HepG2 (cell line): ENCODE measurements around the gene PEX11G. TPM values are rescaled to one million over a fixed set of nuclear protein-coding genes. Genes with fewer than 3 reads are reported as not detected.
A peak's percentile ranks its signal among the peaks of the same experiment; 100 is the strongest.

ENCODE experiments used
- AGO2 ChIP-seq: fragments of 200-400 bp; formaldehyde crosslinking; optimal IDR thresholded peaks from 2 replicates; pipeline ENCODE3; 2017; ENCODE audit warnings: mild to moderate bottlenecking, low read depth, low read length, moderate library complexity
- CBX5 ChIP-seq: sonication (generic); formaldehyde crosslinking; IDR thresholded peaks from 2 replicates; pipeline ENCODE4 v1.4.0; 2020; ENCODE audit warnings: missing genetic modification reagents, borderline replicate concordance
- GABPA ChIP-seq, 2 experiments: IDR thresholded peaks; 2 replicates each; pipeline ENCODE4 v1.6.1; 2011 to 2016; ENCODE audit warnings: low read depth in 2 of 2, low read length in 1 of 2, missing biosample characterization in 1 of 2, missing genetic modification characterization in 1 of 2
- HES4 ChIP-seq: sonication (generic); formaldehyde crosslinking; IDR thresholded peaks from 2 replicates; pipeline ENCODE4 v1.9.0; 2021; ENCODE audit warnings: mild to moderate bottlenecking, missing genetic modification reagents, borderline replicate concordance
- HNRNPH1 ChIP-seq: fragments of 200-400 bp; formaldehyde crosslinking; optimal IDR thresholded peaks from 2 replicates; pipeline ENCODE3; 2017; ENCODE audit warnings: mild to moderate bottlenecking, low read depth, low read length
- HOXA5 ChIP-seq: sonication (generic); formaldehyde crosslinking; IDR thresholded peaks from 2 replicates; pipeline ENCODE4 v1.4.0; 2020; ENCODE audit warnings: missing genetic modification reagents
- KDM3A ChIP-seq: IDR thresholded peaks from 2 replicates; pipeline ENCODE4 v1.6.1; 2018; ENCODE audit warnings: low read depth, missing compliant biosample characterization
- KLF11 ChIP-seq: IDR thresholded peaks from 2 replicates; pipeline ENCODE4 v1.6.1; 2016; ENCODE audit warnings: missing compliant biosample characterization
- MAF1 ChIP-seq: sonication (generic); formaldehyde crosslinking; IDR thresholded peaks from 2 replicates; pipeline ENCODE4 v1.5.0; 2020; ENCODE audit warnings: missing genetic modification reagents, borderline replicate concordance
- MBNL3 ChIP-seq: fragments of 250-450 bp; sonication (Bioruptor Pico); conservative IDR thresholded peaks from 2 replicates; pipeline ENCODE4 v1.8.0; 2022; ENCODE audit warnings: mild to moderate bottlenecking, inconsistent platforms
- MIER3 ChIP-seq: IDR thresholded peaks from 2 replicates; pipeline ENCODE4 v1.6.1; 2016; ENCODE audit warnings: missing compliant biosample characterization, borderline replicate concordance
- NRL ChIP-seq: sonication (generic); formaldehyde crosslinking; IDR thresholded peaks from 2 replicates; pipeline ENCODE4 v1.5.0; 2020; ENCODE audit warnings: missing genetic modification reagents, mild to moderate bottlenecking, moderate library complexity, borderline replicate concordance
- PHF21A ChIP-seq: sonication (generic); formaldehyde crosslinking; IDR thresholded peaks from 2 replicates; pipeline ENCODE4 v1.5.0; 2020; ENCODE audit warnings: mild to moderate bottlenecking, missing genetic modification reagents
- POGZ ChIP-seq: sonication (generic); formaldehyde crosslinking; IDR thresholded peaks from 2 replicates; pipeline ENCODE4 v1.4.0; 2020; ENCODE audit warnings: mild to moderate bottlenecking, missing genetic modification reagents
- RBAK ChIP-seq: sonication (generic); formaldehyde crosslinking; IDR thresholded peaks from 2 replicates; pipeline ENCODE4 v1.5.1; 2020; ENCODE audit warnings: mild to moderate bottlenecking, missing genetic modification reagents
- REL ChIP-seq: sonication (generic); formaldehyde crosslinking; conservative IDR thresholded peaks from 2 replicates; pipeline ENCODE4 v1.8.0; 2022; ENCODE audit warnings: mild to moderate bottlenecking, missing genetic modification reagents, moderate library complexity
- SNAI1 ChIP-seq: sonication (generic); formaldehyde crosslinking; IDR thresholded peaks from 2 replicates; pipeline ENCODE4 v1.5.0; 2020; ENCODE audit warnings: mild to moderate bottlenecking, missing genetic modification reagents, borderline replicate concordance
- SRSF4 ChIP-seq: fragments of 200-400 bp; formaldehyde crosslinking; IDR thresholded peaks from one replicate; pipeline ENCODE4 v1.6.1; 2018; ENCODE audit warnings: mild to moderate bottlenecking, low read depth, low read length, moderate library complexity; ENCODE audit not compliant: poor library complexity, severe bottlenecking
- SSRP1 ChIP-seq: IDR thresholded peaks from 2 replicates; pipeline ENCODE4 v1.6.1; 2016; ENCODE audit warnings: control low read depth
- TAF1 ChIP-seq: sonication (generic); formaldehyde crosslinking; IDR thresholded peaks from 2 replicates; pipeline ENCODE4 v1.4.0; 2020; ENCODE audit warnings: missing genetic modification reagents
- TBL1XR1 ChIP-seq: fragments of 150-350 bp; IDR thresholded peaks from 2 replicates; pipeline ENCODE4 v1.6.1; 2014; ENCODE audit warnings: borderline replicate concordance, low read length; ENCODE audit not compliant: partially characterized antibody
- ZMYM2 ChIP-seq: sonication (generic); formaldehyde crosslinking; IDR thresholded peaks from 2 replicates; pipeline ENCODE4 v1.8.0; 2022; ENCODE audit warnings: mild to moderate bottlenecking, missing genetic modification reagents
- ZNF235 ChIP-seq: sonication (generic); formaldehyde crosslinking; IDR thresholded peaks from 2 replicates; pipeline ENCODE4 v1.8.1; 2023; ENCODE audit warnings: mild to moderate bottlenecking, missing genetic modification reagents, borderline replicate concordance
- ZNF766 ChIP-seq: sonication (generic); formaldehyde crosslinking; IDR thresholded peaks from 2 replicates; pipeline ENCODE4 v1.5.0; 2020; ENCODE audit warnings: missing genetic modification reagents, borderline replicate concordance
- ZNF816 ChIP-seq: sonication (generic); formaldehyde crosslinking; IDR thresholded peaks from 2 replicates; pipeline ENCODE4 v1.8.0; 2022; ENCODE audit warnings: missing genetic modification reagents, mild to moderate bottlenecking, borderline replicate concordance
- polyA plus RNA-seq, 8 experiments: library from polyadenylated mRNA; depleted of rRNA in 3 of 8; stranded (reverse) in 7 of 8; unstranded in 1 of 8; fragments of >200 nt; fragmentation: Illumina TruSeq in 4 of 8; extraction: Trizol in 4 of 8; gene quantifications; 2 replicates each; pipeline versions ENCODE4 v1.2.1 to v1.2.3, GENCODE V29; 2011 to 2016; ENCODE audit warnings: low read depth in 4 of 8, missing spikeins in 1 of 8, mixed read lengths in 1 of 8; ENCODE audit not compliant: insufficient read depth in 1 of 8
- total RNA-seq, 5 experiments: library from RNA; depleted of rRNA; stranded (reverse); fragments of >200 nt; fragmentation: Illumina TruSeq; extraction: Trizol; gene quantifications; 2 replicates each; pipeline ENCODE4 v1.2.3, GENCODE V29; 2016; ENCODE audit warnings: low read depth in 1 of 5
- TF ChIP-seq, protein P1 (sequence below): sonication (generic); formaldehyde crosslinking; IDR thresholded peaks from 2 replicates; pipeline ENCODE4 v1.5.0; 2020; ENCODE audit warnings: mild to moderate bottlenecking, missing genetic modification reagents, moderate library complexity
- TF ChIP-seq, protein P2 (sequence below): IDR thresholded peaks from 2 replicates; pipeline ENCODE4 v1.6.1; 2016
- TF ChIP-seq, protein P3 (sequence below): sonication (generic); formaldehyde crosslinking; IDR thresholded peaks from 2 replicates; pipeline ENCODE4 v1.5.0; 2020; ENCODE audit warnings: missing genetic modification reagents, mild to moderate bottlenecking, borderline replicate concordance

PEX11G gene
- total and polyA plus RNA-seq, 2 of the 13 experiments (the other 11 are each of a cell fraction or from before 2014, with no cell fraction given) = not detected

DNA sequence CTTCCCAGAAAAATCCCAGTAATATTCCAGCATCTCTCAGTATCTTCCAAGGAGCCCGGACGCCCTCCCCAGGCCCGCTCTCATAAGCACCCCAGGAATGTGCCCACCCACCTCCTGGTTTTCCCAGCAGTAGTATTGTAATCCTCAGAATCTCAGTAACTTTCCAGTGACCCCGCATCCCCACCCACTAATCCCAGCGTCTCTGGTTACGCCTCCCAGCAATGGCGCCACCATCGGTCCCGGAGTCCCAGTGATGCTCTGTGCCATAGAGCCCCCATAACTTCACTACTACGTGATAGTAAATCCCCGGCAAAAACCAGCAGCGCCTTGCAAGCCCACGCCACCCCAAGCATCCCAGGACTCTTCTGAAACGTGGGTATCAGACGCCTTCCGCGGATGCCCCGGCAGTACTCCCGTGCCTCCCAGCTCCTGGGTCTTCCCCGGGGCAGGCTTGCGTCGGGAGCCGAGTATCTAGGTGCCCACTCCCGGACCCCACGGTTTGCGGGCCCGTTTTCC lies 45.8 kb upstream of the PEX11G start (continued):
- peak; percentile 2 for TF ChIP-seq AGO2
- no peak for TF ChIP-seq SRSF4
- TF ChIP-seq, protein P1, sequence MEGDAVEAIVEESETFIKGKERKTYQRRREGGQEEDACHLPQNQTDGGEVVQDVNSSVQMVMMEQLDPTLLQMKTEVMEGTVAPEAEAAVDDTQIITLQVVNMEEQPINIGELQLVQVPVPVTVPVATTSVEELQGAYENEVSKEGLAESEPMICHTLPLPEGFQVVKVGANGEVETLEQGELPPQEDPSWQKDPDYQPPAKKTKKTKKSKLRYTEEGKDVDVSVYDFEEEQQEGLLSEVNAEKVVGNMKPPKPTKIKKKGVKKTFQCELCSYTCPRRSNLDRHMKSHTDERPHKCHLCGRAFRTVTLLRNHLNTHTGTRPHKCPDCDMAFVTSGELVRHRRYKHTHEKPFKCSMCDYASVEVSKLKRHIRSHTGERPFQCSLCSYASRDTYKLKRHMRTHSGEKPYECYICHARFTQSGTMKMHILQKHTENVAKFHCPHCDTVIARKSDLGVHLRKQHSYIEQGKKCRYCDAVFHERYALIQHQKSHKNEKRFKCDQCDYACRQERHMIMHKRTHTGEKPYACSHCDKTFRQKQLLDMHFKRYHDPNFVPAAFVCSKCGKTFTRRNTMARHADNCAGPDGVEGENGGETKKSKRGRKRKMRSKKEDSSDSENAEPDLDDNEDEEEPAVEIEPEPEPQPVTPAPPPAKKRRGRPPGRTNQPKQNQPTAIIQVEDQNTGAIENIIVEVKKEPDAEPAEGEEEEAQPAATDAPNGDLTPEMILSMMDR (CRISPR knock-in tag) = peak; percentile 52
- TF ChIP-seq MBNL3 (CRISPR knock-in tag) = no peak
- TF ChIP-seq MIER3 (CRISPR knock-in tag) = 0 out of 2 replicates have a peak, but pooled peaks have one; percentile 42
- no peak for TF ChIP-seq HNRNPH1
- no peak for TF ChIP-seq NRL (CRISPR knock-in tag)
- no peak for TF ChIP-seq CBX5 (CRISPR knock-in tag)
- TF ChIP-seq ZNF816 = no peak
- TF ChIP-seq ZNF235 (CRISPR knock-in tag) = no peak
- no peak for TF ChIP-seq KLF11 (CRISPR knock-in tag)
- no peak for TF ChIP-seq GABPA (IDR thresholded peaks at IDR 0.05; ENCODE audit: low read depth, low read length)
- no peak for TF ChIP-seq GABPA (CRISPR knock-in tag; IDR thresholded peaks at IDR 0.05; ENCODE audit: low read depth)
- TF ChIP-seq TBL1XR1 = no peak
- TF ChIP-seq HES4 = 0 out of 2 replicates have a peak, but pooled peaks have one; percentile 12
- no peak for TF ChIP-seq SSRP1
- TF ChIP-seq, protein P2, sequence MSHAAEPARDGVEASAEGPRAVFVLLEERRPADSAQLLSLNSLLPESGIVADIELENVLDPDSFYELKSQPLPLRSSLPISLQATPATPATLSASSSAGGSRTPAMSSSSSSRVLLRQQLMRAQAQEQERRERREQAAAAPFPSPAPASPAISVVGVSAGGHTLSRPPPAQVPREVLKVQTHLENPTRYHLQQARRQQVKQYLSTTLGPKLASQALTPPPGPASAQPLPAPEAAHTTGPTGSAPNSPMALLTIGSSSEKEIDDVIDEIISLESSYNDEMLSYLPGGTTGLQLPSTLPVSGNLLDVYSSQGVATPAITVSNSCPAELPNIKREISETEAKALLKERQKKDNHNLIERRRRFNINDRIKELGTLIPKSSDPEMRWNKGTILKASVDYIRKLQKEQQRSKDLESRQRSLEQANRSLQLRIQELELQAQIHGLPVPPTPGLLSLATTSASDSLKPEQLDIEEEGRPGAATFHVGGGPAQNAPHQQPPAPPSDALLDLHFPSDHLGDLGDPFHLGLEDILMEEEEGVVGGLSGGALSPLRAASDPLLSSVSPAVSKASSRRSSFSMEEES = no peak
- TF ChIP-seq MAF1 (CRISPR knock-in tag) = 0 out of 2 replicates have a peak, but pooled peaks have one; percentile 22
- TF ChIP-seq PHF21A (CRISPR knock-in tag) = peak; percentile 55; the same call in 1 of the 2 replicates
- TF ChIP-seq REL (CRISPR knock-in tag) = no peak
- TF ChIP-seq TAF1 (CRISPR knock-in tag) = peak; percentile 24; the same call in 1 of the 2 replicates
- TF ChIP-seq, protein P3, sequence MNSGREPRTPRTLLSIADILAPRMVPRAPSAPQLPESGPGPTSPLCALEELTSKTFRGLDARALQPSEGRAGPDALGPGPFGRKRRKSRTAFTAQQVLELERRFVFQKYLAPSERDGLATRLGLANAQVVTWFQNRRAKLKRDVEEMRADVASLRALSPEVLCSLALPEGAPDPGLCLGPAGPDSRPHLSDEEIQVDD (CRISPR knock-in tag) = no peak
- no peak for TF ChIP-seq KDM3A (CRISPR knock-in tag)
- no peak for TF ChIP-seq ZNF766 (CRISPR knock-in tag)
- no peak for TF ChIP-seq HOXA5 (CRISPR knock-in tag)
- no peak for TF ChIP-seq RBAK (CRISPR knock-in tag)
- no peak for TF ChIP-seq ZMYM2 (CRISPR knock-in tag)
- no peak; the same call in 1 of the 2 replicates for TF ChIP-seq SNAI1 (CRISPR knock-in tag)
- TF ChIP-seq POGZ (CRISPR knock-in tag) = no peak
